ENCODE measurements around the gene SOX4. TPM values are rescaled to one million over a fixed set of nuclear protein-coding genes. Genes with fewer than 3 reads are reported as not detected.
A peak's percentile ranks its signal among the peaks of the same experiment; 100 is the strongest.

SOX4 gene
- total RNA-seq, 2 experiments from 2014 or later, result 0.20 TPM

GRCh38 chr6:21587179-21587960 lies 6.2 kb upstream of the SOX4 start:
- DNase-seq, result peak; percentile 32
- Mint-ChIP-seq H3K27ac (no peak overlapping the region), H3K4me1 (peaks cover 11% of the 10 kb centered on the region), H3K9me3 (no peaks in the 10 kb centered on the region), H3K27me3 (peaks cover 49% of the 10 kb centered on the region), H3K4me3 (peak overlapping the region; percentile 82), H3K36me3 (ENCODE audit: low read depth) (no peaks in the 10 kb centered on the region)
- ChIA-PET POLR2A (interaction anchor here (1.3 to 2.0 kb wide), 3 partner anchors 9 to 1186 kb away, joined by 5 to 11 read pairs (median 8); partner anchors contain the start of gene E2F3), CTCF (interaction anchor here (0.6 to 3.2 kb wide), 6 partner anchors 9 to 1023 kb away, joined by 4 to 80 read pairs (median 8); no protein-coding TSS in a partner anchor)

GRCh38 chr6:21587961-21588480 lies 5.5 kb upstream of the SOX4 start:
- peak overlapping the region; percentile 82 for H3K4me3 Mint-ChIP-seq
- no peaks in the 10 kb centered on the region for H3K9me3 Mint-ChIP-seq
- peak; percentile 42 for DNase-seq
- peak overlapping the region; percentile 26 for H3K27ac Mint-ChIP-seq
- POLR2A ChIA-PET, result interaction anchor here (1.3 to 2.0 kb wide), 3 partner anchors 9 to 1187 kb away, joined by 5 to 11 read pairs (median 8); partner anchors contain the start of gene E2F3
- H3K36me3 Mint-ChIP-seq (ENCODE audit: low read depth), result no peaks in the 10 kb centered on the region
- H3K27me3 Mint-ChIP-seq, result peaks cover 49% of the 10 kb centered on the region
- peaks cover 11% of the 10 kb centered on the region for H3K4me1 Mint-ChIP-seq
- CTCF ChIA-PET, result interaction anchor here (0.6 to 3.2 kb wide), 15 partner anchors 9 to 1031 kb away, joined by 3 to 80 read pairs (median 7); no protein-coding TSS in a partner anchor

GRCh38 chr6:21588481-21589351 lies 4.8 kb upstream of the SOX4 start:
- H3K27me3 Mint-ChIP-seq, result peaks cover 45% of the 10 kb centered on the region

GRCh38 chr6:21589352-21590345 lies 3.9 kb upstream of the SOX4 start:
- Mint-ChIP-seq H3K4me1 (peaks cover 13% of the 10 kb centered on the region), H3K9me3 (no peaks in the 10 kb centered on the region), H3K4me3 (peak overlapping the region; percentile 82), H3K27me3 (peaks cover 44% of the 10 kb centered on the region), H3K36me3 (ENCODE audit: low read depth) (peaks cover 2% of the 10 kb centered on the region), H3K27ac (no peak overlapping the region)
- DNase-seq, result peak; percentile 82
- POLR2A ChIA-PET, result interaction anchor here (1.6 to 2.0 kb wide), 2 partner anchors 7 to 1026 kb away, joined by 8 to 11 read pairs; no protein-coding TSS in a partner anchor
- CTCF ChIA-PET, result interaction anchor here (0.6 to 3.2 kb wide), 13 partner anchors 8 to 1185 kb away, joined by 3 to 80 read pairs (median 5); no protein-coding TSS in a partner anchor

More at GRCh38 chr6:21588481-21589351, 4.8 kb upstream of the SOX4 start:
- peaks cover 11% of the 10 kb centered on the region for H3K4me1 Mint-ChIP-seq
- H3K9me3 Mint-ChIP-seq, result no peaks in the 10 kb centered on the region
- ChIA-PET CTCF (interaction anchor here (0.6 to 3.2 kb wide), 19 partner anchors 9 to 1184 kb away, joined by 3 to 80 read pairs (median 5); no protein-coding TSS in a partner anchor), POLR2A (interaction anchor here (1.3 to 2.0 kb wide), 3 partner anchors 8 to 1187 kb away, joined by 5 to 11 read pairs (median 8); partner anchors contain the start of gene E2F3)
- H3K27ac Mint-ChIP-seq, result peak overlapping the region; percentile 26
- H3K4me3 Mint-ChIP-seq, result peak overlapping the region; percentile 82
- DNase-seq, result peak; percentile 41
- no peaks in the 10 kb centered on the region for H3K36me3 Mint-ChIP-seq (ENCODE audit: low read depth)

- ChIA-PET POLR2A (no interaction called here), CTCF (no interaction called here)
- H3K9me3 Mint-ChIP-seq, result no peaks in the 10 kb centered on the region
- no peak overlapping the region for H3K27ac Mint-ChIP-seq
- DNase-seq, result no peak
- peaks cover 45% of the 10 kb centered on the region for H3K27me3 Mint-ChIP-seq
- no peak overlapping the region for H3K4me3 Mint-ChIP-seq
- H3K36me3 Mint-ChIP-seq (ENCODE audit: low read depth), result peaks cover 2% of the 10 kb centered on the region
- H3K4me1 Mint-ChIP-seq, result peaks cover 15% of the 10 kb centered on the region
Measured at GRCh38 chr6:21590346-21590745, 3.2 kb upstream of the SOX4 start.

GRCh38 chr6:21591446-21591845 lies 2.1 kb upstream of the SOX4 start:
- no peak overlapping the region for H3K27ac Mint-ChIP-seq
- POLR2A ChIA-PET, result no interaction called here
- peaks cover 25% of the 10 kb centered on the region for H3K4me1 Mint-ChIP-seq
- CTCF ChIA-PET, result interaction anchor here (1.3 kb wide), 1 partner anchor 1028 kb away, joined by 6 read pairs; no protein-coding TSS in a partner anchor
- H3K27me3 Mint-ChIP-seq, result peaks cover 46% of the 10 kb centered on the region
- H3K36me3 Mint-ChIP-seq (ENCODE audit: low read depth), result peaks cover 9% of the 10 kb centered on the region
- H3K4me3 Mint-ChIP-seq, result no peak overlapping the region
- DNase-seq, result no peak
- no peaks in the 10 kb centered on the region for H3K9me3 Mint-ChIP-seq

- Mint-ChIP-seq H3K27ac (no peak overlapping the region), H3K27me3 (peaks cover 46% of the 10 kb centered on the region), H3K36me3 (ENCODE audit: low read depth) (peaks cover 12% of the 10 kb centered on the region), H3K9me3 (no peaks in the 10 kb centered on the region), H3K4me1 (peaks cover 26% of the 10 kb centered on the region), H3K4me3 (no peak overlapping the region)
- DNase-seq, result no peak
- POLR2A ChIA-PET, result interaction anchor here (0.8 to 1.2 kb wide), 3 partner anchors 154 to 1029 kb away, joined by 3 to 4 read pairs (median 4); no protein-coding TSS in a partner anchor
- CTCF ChIA-PET, result interaction anchor here (1.2 to 1.6 kb wide), 3 partner anchors 1029 to 1189 kb away, joined by 3 to 11 read pairs (median 3); no protein-coding TSS in a partner anchor
Measured at GRCh38 chr6:21592953-21593352, 598 bp upstream of the SOX4 start.

- ChIA-PET CTCF (interaction anchor here (1.2 to 1.6 kb wide), 2 partner anchors 1030 to 1190 kb away, joined by 3 to 11 read pairs; no protein-coding TSS in a partner anchor), POLR2A (interaction anchor here (1.2 kb wide), 2 partner anchors 155 to 1030 kb away, joined by 4 read pairs; no protein-coding TSS in a partner anchor)
- Mint-ChIP-seq H3K27ac (no peak overlapping the region), H3K4me1 (peaks cover 22% of the 10 kb centered on the region), H3K9me3 (no peaks in the 10 kb centered on the region), H3K36me3 (ENCODE audit: low read depth) (peaks cover 12% of the 10 kb centered on the region), H3K4me3 (no peak overlapping the region), H3K27me3 (peaks cover 51% of the 10 kb centered on the region)
- peak; percentile 23 for DNase-seq
Measured at GRCh38 chr6:21593927-21594415, 420 bp downstream of the SOX4 start.

- CTCF ChIA-PET, result no interaction called here
- POLR2A ChIA-PET, result no interaction called here
Measured at GRCh38 chr6:21594416-21595281, 1.1 kb downstream of the SOX4 start.

GRCh38 chr6:21595285-21596144 lies 2.0 kb downstream of the SOX4 start:
- ChIA-PET CTCF (no interaction called here), POLR2A (no interaction called here)
- Mint-ChIP-seq H3K27me3 (peaks cover 50% of the 10 kb centered on the region), H3K27ac (peak overlapping the region; percentile 51), H3K9me3 (no peaks in the 10 kb centered on the region), H3K4me1 (peaks cover 22% of the 10 kb centered on the region), H3K4me3 (peak overlapping the region; percentile 73), H3K36me3 (ENCODE audit: low read depth) (peaks cover 12% of the 10 kb centered on the region)
- DNase-seq, result peak; percentile 20

More at GRCh38 chr6:21594416-21595281, 1.1 kb downstream of the SOX4 start:
- peak; percentile 39 for DNase-seq
- peaks cover 56% of the 10 kb centered on the region for H3K27me3 Mint-ChIP-seq
- H3K4me3 Mint-ChIP-seq, result peak overlapping the region; percentile 76
- H3K9me3 Mint-ChIP-seq, result no peaks in the 10 kb centered on the region
- H3K36me3 Mint-ChIP-seq (ENCODE audit: low read depth), result peaks cover 12% of the 10 kb centered on the region
- peak overlapping the region; percentile 66 for H3K27ac Mint-ChIP-seq
- peaks cover 22% of the 10 kb centered on the region for H3K4me1 Mint-ChIP-seq
